GM12801 (cell line): Measurements from ENCODE around the gene PCDHGA11.

Experiments
- CTCF ChIP-seq: IDR thresholded peaks from one replicate; pipeline ENCODE4 v1.5.1; 2011; ENCODE audit warnings: control low read depth; ENCODE audit not compliant: insufficient read length; ENCODE audit errors: extremely low read depth

PCDHGA11 gene

GRCh38 chr5:141421489-141421855 is 621 bp downstream of the PCDHGA11 start:
- no peak for TF ChIP-seq CTCF

DNA sequence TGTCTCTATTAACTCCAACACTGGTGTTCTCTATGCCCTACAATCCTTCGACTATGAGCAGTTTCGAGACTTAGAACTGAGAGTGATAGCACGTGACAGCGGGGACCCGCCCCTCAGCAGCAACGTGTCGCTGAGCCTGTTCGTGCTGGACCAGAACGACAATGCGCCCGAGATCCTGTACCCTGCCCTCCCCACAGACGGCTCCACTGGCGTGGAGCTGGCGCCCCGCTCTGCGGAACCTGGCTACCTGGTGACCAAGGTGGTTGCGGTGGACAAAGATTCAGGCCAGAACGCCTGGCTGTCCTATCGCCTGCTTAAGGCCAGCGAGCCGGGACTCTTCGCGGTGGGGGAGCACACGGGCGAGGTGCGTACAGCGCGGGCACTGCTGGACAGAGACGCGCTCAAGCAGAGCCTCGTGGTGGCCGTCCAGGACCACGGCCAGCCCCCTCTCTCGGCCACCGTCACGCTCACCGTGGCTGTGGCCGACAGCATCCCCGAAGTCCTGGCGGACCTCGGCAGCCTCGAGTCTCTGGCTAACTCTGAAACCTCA is 2.0 kb downstream of the PCDHGA11 start:
- no peak for TF ChIP-seq CTCF

GRCh38 chr5:141427783-141428426 is 7.1 kb downstream of the PCDHGA11 start:
- TF ChIP-seq CTCF, result no peak

DNA sequence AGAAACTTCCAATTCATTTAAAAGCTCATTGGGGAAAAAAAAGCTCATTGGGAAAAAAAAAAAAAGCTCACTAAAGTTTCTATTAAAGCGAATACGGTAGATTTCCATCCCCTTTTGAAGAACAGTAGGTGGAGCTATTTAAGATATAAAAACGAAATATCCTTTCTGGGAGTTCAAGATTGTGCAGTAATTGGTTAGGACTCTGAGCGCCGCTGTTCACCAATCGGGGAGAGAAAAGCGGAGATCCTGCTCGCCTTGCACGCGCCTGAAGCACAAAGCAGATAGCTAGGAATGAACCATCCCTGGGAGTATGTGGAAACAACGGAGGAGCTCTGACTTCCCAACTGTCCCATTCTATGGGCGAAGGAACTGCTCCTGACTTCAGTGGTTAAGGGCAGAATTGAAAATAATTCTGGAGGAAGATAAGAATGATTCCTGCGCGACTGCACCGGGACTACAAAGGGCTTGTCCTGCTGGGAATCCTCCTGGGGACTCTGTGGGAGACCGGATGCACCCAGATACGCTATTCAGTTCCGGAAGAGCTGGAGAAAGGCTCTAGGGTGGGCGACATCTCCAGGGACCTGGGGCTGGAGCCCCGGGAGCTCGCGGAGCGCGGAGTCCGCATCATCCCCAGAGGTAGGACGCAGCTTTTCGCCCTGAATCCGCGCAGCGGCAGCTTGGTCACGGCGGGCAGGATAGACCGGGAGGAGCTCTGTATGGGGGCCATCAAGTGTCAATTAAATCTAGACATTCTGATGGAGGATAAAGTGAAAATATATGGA is 9.7 kb downstream of the PCDHGA11 start, which contains the start of gene PCDHGA12:
Gene PCDHGA12, plus strand, starts transcription at position 176 of the 782 bp plus-strand sequence. Its CDS starts 253 bp downstream, at position 429.
- TF ChIP-seq CTCF, result no peak

GRCh38 chr5:141431286-141431685 is 10.4 kb downstream of the PCDHGA11 start:
- no peak for TF ChIP-seq CTCF

DNA sequence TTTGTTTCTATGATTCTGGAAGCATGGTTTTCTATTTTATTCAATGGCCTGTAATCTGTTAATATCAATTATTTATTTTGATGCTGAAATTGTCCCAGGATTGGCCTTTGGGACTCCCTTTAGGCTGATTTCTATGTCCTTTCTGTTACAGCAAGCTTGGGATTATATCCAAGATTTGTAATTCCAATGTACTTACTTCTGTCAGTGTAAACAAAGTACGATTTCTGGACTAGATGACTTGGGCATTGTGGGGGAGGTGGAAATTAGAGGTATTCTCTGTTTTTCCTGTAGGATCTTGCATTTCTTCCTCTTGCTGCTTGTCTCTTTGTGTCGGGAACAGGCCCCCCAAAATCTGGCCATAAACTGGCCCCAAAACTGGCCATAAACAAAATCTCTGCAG is 13.2 kb downstream of the PCDHGA11 start:
- no peak for TF ChIP-seq CTCF

- TF ChIP-seq CTCF, result no peak
Measured at GRCh38 chr5:141437221-141437620, 16.4 kb downstream of the PCDHGA11 start.
